HCEC 1CT (cell line): ENCODE results near the gene GPX1.
"Not testable (repeated sequence)": the region's sequence is repeated elsewhere in the genome, so short reads cannot be mapped to it uniquely, and the experiment has no call there.

Source experiments
- DNase-seq: peaks from one replicate; pipeline ENCODE4 v3.0.0-alpha.2; 2017

Gene GPX1

GRCh38 chr3:49358217-49358883 lies at the start of gene GPX1:
GPX1 (minus strand) TSS chr3:49358353; CDS start chr3:49358278, 75 bp downstream.
- peak; percentile 97 for DNase-seq

- DNase-seq: no peak
Observed at GRCh38 chr3:49406571-49407565, 48.7 kb upstream of the GPX1 start.

- not testable (repeated sequence) for DNase-seq
Observed at GRCh38 chr3:49405570-49405969, 47.4 kb upstream of the GPX1 start.

- DNase-seq: no peak
Observed at GRCh38 chr3:49403891-49404290, 45.7 kb upstream of the GPX1 start.

- DNase-seq: no peak
Observed at GRCh38 chr3:49401766-49402165, 43.6 kb upstream of the GPX1 start.

GRCh38 chr3:49399461-49399860 lies 41.3 kb upstream of the GPX1 start:
- no peak for DNase-seq

- DNase-seq: no peak
Observed at GRCh38 chr3:49397470-49397869, 39.3 kb upstream of the GPX1 start.

- DNase-seq: not testable (repeated sequence)
Observed at GRCh38 chr3:49391310-49391709, 33.2 kb upstream of the GPX1 start.

GRCh38 chr3:49389297-49389696 lies 31.1 kb upstream of the GPX1 start:
- DNase-seq: no peak

GRCh38 chr3:49388289-49388820 lies 30.2 kb upstream of the GPX1 start:
- DNase-seq: no peak

GRCh38 chr3:49387721-49388120 lies 29.6 kb upstream of the GPX1 start:
- DNase-seq: peak; percentile 75

GRCh38 chr3:49386056-49386756 lies 28.1 kb upstream of the GPX1 start:
- no peak for DNase-seq

GRCh38 chr3:49385617-49386016 lies 27.5 kb upstream of the GPX1 start:
- no peak for DNase-seq

- no peak for DNase-seq
Observed at GRCh38 chr3:49383387-49383786, 25.2 kb upstream of the GPX1 start.

GRCh38 chr3:49378249-49378895 lies 20.2 kb upstream of the GPX1 start:
- DNase-seq: no peak

GRCh38 chr3:49377483-49377882 lies 19.3 kb upstream of the GPX1 start:
- no peak for DNase-seq

GRCh38 chr3:49371946-49372345 lies 13.8 kb upstream of the GPX1 start:
- no peak for DNase-seq

GRCh38 chr3:49370585-49371290 lies 12.6 kb upstream of the GPX1 start:
- no peak for DNase-seq

GRCh38 chr3:49362561-49362960 lies 4.4 kb upstream of the GPX1 start:
- peak; percentile 12 for DNase-seq

GRCh38 chr3:49359623-49360022 lies 1.5 kb upstream of the GPX1 start:
- no peak for DNase-seq

- DNase-seq: peak; percentile 26
Observed at GRCh38 chr3:49358884-49359225, 702 bp upstream of the GPX1 start.
